ENCODE data around the gene NBPF11.
"Not testable (repeated sequence)": the region's sequence is repeated elsewhere in the genome, so short reads cannot be mapped to it uniquely, and the experiment has no call there.

The NBPF11 gene

DNA sequence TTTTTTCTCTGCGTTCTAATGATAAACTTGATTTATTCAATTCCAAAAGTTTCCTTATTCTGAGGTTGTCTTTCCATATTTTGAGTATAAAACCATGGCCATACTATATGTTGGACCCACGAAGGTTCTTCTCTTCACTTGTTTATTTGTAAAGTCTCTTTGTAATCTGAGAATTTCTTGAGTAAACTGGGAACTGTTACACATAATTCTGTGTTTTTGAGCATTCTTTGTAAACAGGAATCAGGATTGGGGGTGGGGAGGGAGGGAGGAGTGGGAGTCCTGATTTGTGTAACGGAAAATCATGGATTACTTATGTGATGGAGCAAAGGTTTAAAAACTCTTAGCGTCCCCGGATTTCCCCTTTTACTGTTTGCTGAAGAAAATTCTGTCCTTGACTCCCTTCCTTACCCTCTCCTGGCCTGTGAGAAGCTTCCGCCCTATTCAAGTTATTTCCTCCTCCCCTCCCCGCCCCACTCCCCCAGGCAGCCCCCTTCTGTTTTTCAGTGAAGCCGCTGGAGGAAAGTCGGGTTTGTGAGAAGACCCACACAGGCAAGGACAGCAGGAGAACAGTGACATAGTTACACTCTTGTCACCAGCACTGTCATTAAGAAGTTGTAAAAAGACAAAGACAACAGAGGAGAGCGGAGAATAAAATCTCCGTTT is 6.4 kb upstream of the NBPF11 start:
- Mint-ChIP-seq H3K4me3 (peak overlapping the region; percentile 51), H3K4me1 (peaks cover 16% of the 10 kb centered on the region), H3K27ac (no peak overlapping the region), H3K9me3 (no peaks in the 10 kb centered on the region), H3K27me3 (peaks cover 16% of the 10 kb centered on the region), H3K36me3 (ENCODE audit: low read depth) (no peaks in the 10 kb centered on the region)
- no peak for ATAC-seq
- no peak for DNase-seq

DNA sequence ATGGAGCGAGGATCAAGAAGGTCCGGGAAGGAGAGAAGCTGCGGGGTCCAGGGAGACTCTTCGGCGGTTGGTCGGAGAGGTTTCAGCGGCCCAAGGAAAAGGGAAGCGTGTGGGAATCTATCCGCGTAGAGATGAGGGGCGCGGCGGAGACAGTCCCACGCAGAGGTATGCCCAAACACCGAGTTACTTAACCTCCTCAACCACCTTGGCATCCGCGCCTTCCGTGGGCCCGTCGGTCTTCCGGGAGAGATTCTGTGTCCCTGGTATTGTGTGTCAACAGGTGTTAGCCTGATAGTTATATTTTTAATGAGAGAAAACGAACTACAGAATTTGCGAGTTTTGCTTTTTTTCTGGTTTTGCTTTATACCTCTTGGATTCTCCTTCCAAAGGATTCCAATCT is 5.7 kb upstream of the NBPF11 start:
- not testable (repeated sequence) for H3K27ac Mint-ChIP-seq; DNase-seq; ATAC-seq; H3K36me3 Mint-ChIP-seq (ENCODE audit: low read depth); H3K9me3 Mint-ChIP-seq
- Mint-ChIP-seq H3K4me1 (peaks cover 17% of the 10 kb centered on the region), H3K4me3 (peak overlapping the region; percentile 51), H3K27me3 (peaks cover 16% of the 10 kb centered on the region)

DNA sequence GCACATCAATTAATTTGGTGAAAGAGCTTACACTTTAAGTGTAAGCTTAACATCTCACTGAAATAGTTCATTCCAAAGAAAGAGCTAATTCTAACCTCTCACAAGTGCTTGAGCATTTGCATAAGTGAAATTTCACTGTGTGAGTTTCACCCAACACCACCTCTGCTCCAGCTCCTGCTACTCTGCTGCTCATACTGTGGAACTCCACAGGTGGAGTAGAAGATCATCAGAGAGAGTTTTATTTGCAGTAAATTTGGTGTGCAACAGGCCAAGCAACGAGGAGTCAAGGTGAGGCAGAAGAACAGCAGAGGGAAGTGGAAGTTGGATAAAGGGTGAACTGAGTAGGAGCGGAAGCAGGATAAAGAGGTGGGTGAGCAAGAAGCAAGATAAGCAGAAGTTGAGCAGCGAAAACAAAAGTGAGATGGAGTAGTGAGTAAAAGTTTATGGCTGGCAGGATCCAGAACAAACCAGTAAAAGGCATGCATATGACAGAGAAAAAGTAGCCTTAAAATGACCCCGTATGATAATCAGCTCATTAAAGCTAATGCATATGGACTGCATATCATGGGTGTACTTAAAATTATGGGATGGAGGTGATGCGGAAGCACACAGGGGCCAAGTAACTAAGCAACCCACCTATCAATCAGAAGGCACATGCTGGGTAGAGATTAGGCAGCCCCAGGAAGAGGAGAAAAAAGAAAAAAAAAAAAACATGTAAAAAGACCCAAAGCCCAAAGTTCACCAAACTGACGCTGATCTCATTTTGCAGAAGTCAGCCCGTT is 3.6 kb upstream of the NBPF11 start:
- H3K4me3 Mint-ChIP-seq: peak overlapping the region; percentile 64
- H3K9me3 Mint-ChIP-seq; H3K27ac Mint-ChIP-seq; ATAC-seq; DNase-seq; H3K36me3 Mint-ChIP-seq (ENCODE audit: low read depth): not testable (repeated sequence)
- H3K27me3 Mint-ChIP-seq: peaks cover 14% of the 10 kb centered on the region
- peaks cover 26% of the 10 kb centered on the region for H3K4me1 Mint-ChIP-seq

DNA sequence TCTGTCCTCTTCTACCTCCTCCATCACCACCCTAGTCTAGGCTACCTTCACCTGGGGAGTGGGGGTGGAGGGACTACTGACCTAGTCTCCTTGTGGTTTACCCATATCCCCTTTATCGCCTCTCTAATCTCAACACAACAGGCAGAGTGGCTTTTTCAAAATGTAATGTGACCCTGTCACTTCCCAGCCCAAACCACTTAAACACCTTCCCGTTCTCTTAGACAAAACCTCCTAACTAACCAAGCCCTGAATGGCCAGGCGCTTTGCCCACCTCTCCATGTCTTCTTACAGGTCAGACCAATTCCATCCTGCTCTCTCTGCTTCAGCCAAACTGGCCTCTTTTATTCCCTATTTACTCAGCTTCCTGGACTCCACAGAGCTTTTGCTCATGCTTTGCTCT is 714 bp upstream of the NBPF11 start:
- not testable (repeated sequence) for H3K36me3 Mint-ChIP-seq (ENCODE audit: low read depth); DNase-seq; H3K9me3 Mint-ChIP-seq; H3K27ac Mint-ChIP-seq; ATAC-seq; H3K27me3 Mint-ChIP-seq
- H3K4me3 Mint-ChIP-seq: peak overlapping the region; percentile 67
- peaks cover 23% of the 10 kb centered on the region for H3K4me1 Mint-ChIP-seq

DNA sequence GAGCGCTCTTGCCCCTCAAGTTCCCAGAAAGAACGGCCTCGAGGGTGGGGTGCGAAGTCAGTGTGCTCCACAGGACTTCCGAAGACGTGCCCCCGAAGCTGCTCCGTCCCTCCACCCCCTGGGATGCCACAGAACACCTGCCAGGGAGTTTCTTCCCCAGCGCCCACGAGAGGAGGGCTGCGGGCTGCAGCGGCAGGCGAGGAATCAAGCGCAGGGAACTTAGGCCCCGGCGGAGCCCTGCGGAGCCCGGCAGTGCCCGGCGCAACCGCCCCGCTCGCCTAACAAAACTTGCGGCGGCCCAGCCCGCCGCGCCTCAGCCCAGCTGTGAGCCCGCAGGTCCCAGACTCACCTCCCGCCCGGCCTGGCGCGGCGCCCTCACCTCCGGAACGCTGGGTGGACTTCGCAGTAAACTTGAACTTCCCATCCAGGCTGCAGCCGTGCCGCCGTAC is 686 bp downstream of the NBPF11 start:
- H3K36me3 Mint-ChIP-seq (ENCODE audit: low read depth); H3K27me3 Mint-ChIP-seq; H3K9me3 Mint-ChIP-seq: not testable (repeated sequence)
- DNase-seq: peak; percentile 34
- H3K4me1 Mint-ChIP-seq: peaks cover 23% of the 10 kb centered on the region
- H3K4me3 Mint-ChIP-seq: peak overlapping the region; percentile 96
- ATAC-seq: peak; percentile 18
- peak overlapping the region; percentile 42 for H3K27ac Mint-ChIP-seq

DNA sequence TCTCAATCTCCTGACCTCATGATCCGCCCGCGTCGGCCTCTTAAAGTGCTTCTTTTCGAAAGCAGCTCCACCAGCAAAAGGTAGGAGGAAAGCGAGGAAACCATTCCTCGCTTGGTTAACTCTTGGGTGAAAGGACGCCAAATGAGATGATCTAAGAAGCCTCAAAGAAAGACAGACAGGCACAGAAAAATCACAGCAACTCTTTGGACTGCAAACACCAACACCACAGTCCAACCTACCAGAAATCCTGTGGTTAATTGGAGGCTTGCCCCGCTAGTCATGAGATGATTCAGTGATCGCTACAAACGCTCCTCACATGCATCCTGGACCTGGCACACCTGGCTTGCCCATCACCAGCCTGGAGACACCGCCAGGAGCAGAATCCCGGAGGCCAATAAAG is 1.1 kb downstream of the NBPF11 start:
- not testable (repeated sequence) for DNase-seq; ATAC-seq; H3K9me3 Mint-ChIP-seq; H3K27me3 Mint-ChIP-seq; H3K36me3 Mint-ChIP-seq (ENCODE audit: low read depth)
- Mint-ChIP-seq H3K4me1 (peaks cover 18% of the 10 kb centered on the region), H3K27ac (peak overlapping the region; percentile 42), H3K4me3 (peak overlapping the region; percentile 96)

DNA sequence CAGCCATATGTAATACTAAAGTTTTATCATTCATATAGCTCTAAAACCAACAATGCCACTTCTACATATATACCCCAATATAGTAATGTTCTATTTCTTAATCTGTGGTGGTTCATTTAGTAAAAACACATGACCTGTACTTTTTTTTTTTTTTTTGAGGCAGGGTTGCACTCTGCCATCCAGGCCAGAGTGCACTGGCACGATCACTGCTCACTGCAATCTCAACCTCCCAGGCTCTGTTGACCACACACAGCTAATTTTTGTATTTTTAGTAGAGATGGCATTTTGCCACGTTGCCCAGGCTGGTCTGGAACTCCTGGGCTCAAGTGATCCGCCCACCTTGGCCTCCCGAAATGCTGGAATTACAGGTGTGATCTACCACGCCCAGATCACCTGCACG is 2.1 kb downstream of the NBPF11 start:
- not testable (repeated sequence) for H3K4me3 Mint-ChIP-seq; H3K36me3 Mint-ChIP-seq (ENCODE audit: low read depth); DNase-seq; H3K27me3 Mint-ChIP-seq; H3K27ac Mint-ChIP-seq; ATAC-seq; H3K9me3 Mint-ChIP-seq
- H3K4me1 Mint-ChIP-seq: peaks cover 13% of the 10 kb centered on the region

DNA sequence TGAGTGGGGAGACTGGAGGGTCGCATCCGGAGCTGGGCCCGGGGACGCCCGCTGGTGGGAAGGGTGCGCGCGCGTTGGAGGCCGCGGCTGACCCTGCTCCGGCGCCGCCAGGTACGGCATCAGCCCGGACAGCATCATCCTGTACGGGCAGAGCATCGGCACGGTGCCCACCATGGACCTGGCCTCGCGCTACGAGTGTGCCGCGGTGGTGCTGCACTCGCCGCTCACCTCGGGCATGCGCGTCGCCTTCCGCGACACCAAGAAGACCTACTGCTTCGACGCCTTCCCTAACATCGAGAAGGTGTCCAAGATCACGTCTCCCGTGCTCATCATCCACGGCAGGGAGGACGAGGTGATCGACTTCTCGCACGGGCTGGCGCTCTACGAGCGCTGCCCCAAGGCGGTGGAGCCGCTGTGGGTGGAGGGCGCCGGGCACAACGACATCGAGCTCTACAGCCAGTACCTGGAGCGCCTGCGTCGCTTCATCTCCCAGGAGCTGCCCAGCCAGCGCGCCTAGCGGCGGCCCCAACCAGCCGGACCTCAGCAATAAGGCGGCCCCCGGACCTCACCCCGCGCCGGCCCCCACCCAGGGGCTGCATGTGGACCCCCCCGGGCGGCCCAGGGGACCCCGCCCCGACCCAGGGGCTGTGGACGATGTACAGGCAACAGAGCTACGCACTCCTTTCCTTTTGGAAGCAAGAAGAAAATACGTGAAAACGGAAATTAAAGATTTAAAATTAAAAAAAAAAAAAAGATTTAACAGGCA is 2.8 kb downstream of the NBPF11 start:
- not testable (repeated sequence) for H3K36me3 Mint-ChIP-seq (ENCODE audit: low read depth); DNase-seq

DNA sequence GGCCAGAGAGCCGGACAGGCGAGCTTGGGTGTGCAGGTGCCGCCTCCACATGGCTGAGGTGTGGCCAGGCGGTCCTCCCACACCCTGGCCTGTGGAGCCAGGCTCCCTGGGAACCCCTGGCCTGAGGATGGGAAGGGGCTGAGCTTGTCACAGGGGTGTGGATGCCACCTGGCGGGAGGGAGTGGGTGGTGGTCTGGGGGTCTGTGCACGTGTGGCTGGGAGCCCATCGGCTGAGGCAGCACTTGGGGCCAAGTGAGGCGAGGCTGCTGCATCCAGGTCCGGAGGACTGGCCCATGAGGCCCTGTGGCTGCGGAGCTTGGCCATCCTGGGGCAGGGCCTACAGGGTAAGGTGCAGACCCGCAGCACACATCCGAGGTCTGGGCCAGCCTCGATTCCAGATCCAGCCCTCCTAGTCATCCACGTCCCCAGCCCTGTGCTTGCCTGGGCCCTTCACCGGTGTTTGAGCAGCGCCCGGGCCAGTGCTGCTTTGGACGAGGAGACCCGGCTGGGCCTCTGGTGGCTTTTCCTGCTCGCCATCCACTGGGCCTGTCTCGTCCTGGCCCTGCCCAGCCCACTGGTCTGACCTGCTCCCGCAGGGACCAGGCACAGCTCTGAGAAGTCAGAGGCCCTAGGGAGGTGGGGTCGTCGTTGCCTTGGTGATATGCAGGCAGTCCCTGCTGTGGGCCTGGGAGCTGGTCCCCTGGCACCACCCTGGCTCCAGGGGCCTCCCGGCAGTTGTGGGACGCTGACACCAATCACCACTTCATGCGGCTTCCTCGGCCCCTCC is 4.8 kb downstream of the NBPF11 start:
- H3K4me1 Mint-ChIP-seq: peaks cover 10% of the 10 kb centered on the region
- not testable (repeated sequence) for H3K27me3 Mint-ChIP-seq; H3K27ac Mint-ChIP-seq; DNase-seq; H3K9me3 Mint-ChIP-seq; ATAC-seq; H3K36me3 Mint-ChIP-seq (ENCODE audit: low read depth); H3K4me3 Mint-ChIP-seq

More for the DNA sequence above, 2.8 kb downstream of the NBPF11 start:
- H3K9me3 Mint-ChIP-seq, H3K27me3 Mint-ChIP-seq, H3K4me3 Mint-ChIP-seq, H3K27ac Mint-ChIP-seq, ATAC-seq: not testable (repeated sequence)
- peaks cover 13% of the 10 kb centered on the region for H3K4me1 Mint-ChIP-seq

DNA sequence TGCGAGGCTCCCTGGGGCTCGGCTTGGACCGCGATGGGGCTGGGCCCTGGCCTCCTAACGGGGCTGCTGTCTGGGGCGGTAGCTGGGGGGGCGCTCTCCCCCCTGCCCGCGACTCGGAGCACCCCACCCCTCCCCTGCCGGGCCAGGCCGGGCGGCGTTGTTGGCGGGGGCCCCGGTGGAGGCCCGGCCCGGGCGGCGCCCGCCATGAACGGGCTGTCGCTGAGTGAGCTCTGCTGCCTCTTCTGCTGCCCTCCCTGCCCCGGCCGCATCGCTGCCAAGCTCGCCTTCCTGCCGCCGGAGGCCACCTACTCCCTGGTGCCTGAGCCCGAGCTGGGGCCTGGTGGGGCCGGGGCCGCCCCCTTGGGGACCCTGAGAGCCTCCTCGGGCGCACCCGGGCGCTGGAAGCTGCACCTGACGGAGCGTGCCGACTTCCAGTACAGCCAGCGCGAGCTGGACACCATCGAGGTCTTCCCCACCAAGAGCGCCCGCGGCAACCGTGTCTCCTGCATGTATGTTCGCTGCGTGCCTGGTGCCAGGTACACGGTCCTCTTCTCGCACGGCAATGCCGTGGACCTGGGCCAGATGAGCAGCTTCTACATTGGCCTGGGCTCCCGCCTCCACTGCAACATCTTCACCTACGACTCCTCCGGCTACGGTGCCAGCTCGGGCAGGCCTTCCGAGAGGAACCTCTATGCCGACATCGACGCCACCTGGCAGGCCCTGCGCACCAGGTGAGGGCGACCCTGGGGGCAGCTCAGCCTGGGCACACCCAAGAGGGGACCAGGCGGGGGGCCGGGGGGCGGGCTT is 5.7 kb downstream of the NBPF11 start:
- not testable (repeated sequence) for H3K27me3 Mint-ChIP-seq; H3K4me1 Mint-ChIP-seq; H3K9me3 Mint-ChIP-seq; H3K36me3 Mint-ChIP-seq (ENCODE audit: low read depth); ATAC-seq; DNase-seq; H3K4me3 Mint-ChIP-seq; H3K27ac Mint-ChIP-seq

DNA sequence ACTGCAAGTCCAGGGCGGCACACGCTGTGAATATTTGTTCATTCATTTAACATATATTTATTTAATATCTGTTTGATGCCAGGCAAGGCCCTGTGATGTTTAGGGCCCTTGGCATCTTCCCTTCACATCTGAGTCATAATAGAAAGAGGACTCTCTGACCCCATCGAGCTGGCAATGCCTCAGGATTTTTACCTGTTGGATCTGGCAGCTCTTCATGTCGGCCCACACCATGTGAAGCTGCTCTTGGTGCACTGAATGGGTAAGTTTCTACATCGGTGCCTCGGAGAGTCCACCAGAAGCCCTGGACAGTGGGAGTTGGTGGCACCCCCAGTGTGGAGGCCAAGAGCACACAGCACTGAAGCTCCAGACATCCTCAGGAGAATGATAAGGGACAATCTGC is 8.9 kb downstream of the NBPF11 start:
- H3K4me1 Mint-ChIP-seq; H3K27ac Mint-ChIP-seq; H3K27me3 Mint-ChIP-seq; ATAC-seq; H3K4me3 Mint-ChIP-seq; DNase-seq; H3K36me3 Mint-ChIP-seq (ENCODE audit: low read depth); H3K9me3 Mint-ChIP-seq: not testable (repeated sequence)

DNA sequence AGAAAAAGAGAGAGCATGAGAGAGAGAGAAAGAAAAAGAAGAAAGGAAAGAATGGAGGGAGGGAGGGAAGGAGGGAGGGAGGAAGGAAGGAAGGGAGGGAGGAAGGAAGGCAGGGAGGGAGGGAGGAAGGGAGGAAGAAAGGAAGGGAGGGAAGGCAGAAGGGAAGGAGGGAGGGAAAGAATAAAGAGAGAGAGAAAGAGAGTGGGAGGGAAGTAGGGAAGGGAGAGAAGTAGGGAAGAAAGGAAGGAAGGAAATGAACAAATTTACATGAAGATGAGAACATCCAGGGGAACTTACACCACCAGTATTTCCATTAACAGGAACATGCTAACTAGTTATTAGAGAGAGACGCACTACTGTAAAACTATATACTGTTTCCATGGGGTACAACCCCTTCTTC is 10.1 kb downstream of the NBPF11 start:
- not testable (repeated sequence) for ATAC-seq, H3K4me1 Mint-ChIP-seq, H3K9me3 Mint-ChIP-seq

DNA sequence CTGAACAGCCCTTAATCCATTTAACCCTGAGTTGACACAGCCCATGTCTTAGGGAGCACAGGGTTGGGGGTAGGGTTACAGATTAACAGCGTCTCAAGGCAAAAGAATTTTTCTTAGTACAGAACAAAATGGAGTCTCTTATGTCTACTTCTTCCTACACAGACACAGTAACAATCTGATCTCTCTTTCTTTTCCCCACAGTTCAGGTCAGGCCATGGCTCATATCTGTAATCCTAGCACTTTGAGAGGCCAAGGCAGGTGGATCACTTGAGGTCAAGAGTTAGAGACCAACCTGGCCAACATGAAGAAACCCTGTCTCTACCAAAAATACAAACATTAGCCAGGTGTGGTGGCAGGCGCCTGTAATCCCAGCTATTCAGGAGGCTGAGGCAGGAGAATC is 13.5 kb downstream of the NBPF11 start:
- H3K36me3 Mint-ChIP-seq (ENCODE audit: low read depth); H3K4me3 Mint-ChIP-seq; H3K27me3 Mint-ChIP-seq; DNase-seq; H3K9me3 Mint-ChIP-seq; H3K4me1 Mint-ChIP-seq; ATAC-seq; H3K27ac Mint-ChIP-seq: not testable (repeated sequence)

More for the DNA sequence above, 10.1 kb downstream of the NBPF11 start:
- not testable (repeated sequence) for DNase-seq; H3K27ac Mint-ChIP-seq; H3K4me3 Mint-ChIP-seq; H3K36me3 Mint-ChIP-seq (ENCODE audit: low read depth); H3K27me3 Mint-ChIP-seq

Measured in activated naive CD8-positive, alpha-beta T cell treated with anti-CD3 and anti-CD28 coated beads, Interleukin-2, amount 50 U/mL, for 24 hours (primary cell).